ENCODE measurements around the gene PTMS.

GRCh38 chr12:6782850-6783566 is 16.8 kb downstream of the PTMS start:
- TF ChIP-seq ZHX1 (conservative IDR thresholded peaks at IDR 0.05; ENCODE audit: low read length) (no peak), ZNF707 (CRISPR knock-in tag; conservative IDR thresholded peaks at IDR 0.05) (no peak)

Data from K562 (cell line).